Neural cell (in vitro differentiated cells): ENCODE data around the gene PPP1R9B. TPM values are rescaled to one million over a fixed set of nuclear protein-coding genes. Genes with fewer than 3 reads are reported as not detected.

Experiments
- H2AFZ ChIP-seq: fragments of 200-600, 300-800 bp; sonication (generic), shearing (Covaris generic); 2 replicates; pipeline ENCODE4 v1.6.0; 2014; ENCODE audit warnings: low read depth, mild to moderate bottlenecking, antibody characterized with exemption, low read length, moderate library complexity
- H3F3A ChIP-seq: fragments of 200-600 bp; shearing (Covaris generic); 2 replicates; pipeline ENCODE4 v1.6.1; 2016; ENCODE audit warnings: mild to moderate bottlenecking, moderate library complexity, mixed read lengths, antibody characterized with exemption, low read length; ENCODE audit not compliant: insufficient read depth, poor library complexity, severe bottlenecking
- H3K27ac ChIP-seq: fragments of 200-600, 300-800 bp; sonication (generic), shearing (Covaris generic); 2 replicates; pipeline ENCODE4 v1.5.1; 2014; ENCODE audit warnings: mild to moderate bottlenecking, low read length, moderate library complexity
- H3K27me3 ChIP-seq: fragments of 300-800, 200-600 bp; sonication (generic), shearing (Covaris generic); 2 replicates; pipeline ENCODE4 v1.6.0; 2014; ENCODE audit warnings: mild to moderate bottlenecking, low read depth, low read length, moderate library complexity; ENCODE audit not compliant: insufficient read depth
- H3K36me3 ChIP-seq: fragments of 300-800, 200-600 bp; sonication (generic), shearing (Covaris generic); 2 replicates; pipeline ENCODE4 v1.5.1; 2014; ENCODE audit warnings: mild to moderate bottlenecking, antibody characterized with exemption, low read length, moderate library complexity; ENCODE audit not compliant: insufficient read depth
- H3K4me2 ChIP-seq: fragments of 300-800, 200-600 bp; sonication (generic), shearing (Covaris generic); 2 replicates; pipeline ENCODE4 v1.6.0; 2014; ENCODE audit warnings: mild to moderate bottlenecking, low read length
- H3K4me3 ChIP-seq: fragments of 300-800, 200-600 bp; sonication (generic), shearing (Covaris generic); 2 replicates; pipeline ENCODE4 v1.5.1; 2014; ENCODE audit warnings: mild to moderate bottlenecking, low read length, moderate library complexity
- H3K79me2 ChIP-seq: fragments of 200-600 bp; shearing (Covaris generic); replicated peaks from 2 replicates; pipeline ENCODE4 v1.6.0; 2014; ENCODE audit warnings: mild to moderate bottlenecking, low read length, moderate library complexity; ENCODE audit not compliant: insufficient read depth
- H3K9ac ChIP-seq: fragments of 300-800, 200-600 bp; sonication (generic), shearing (Covaris generic); 2 replicates; pipeline ENCODE4 v1.6.1; 2016; ENCODE audit warnings: mild to moderate bottlenecking, low read length, mixed read lengths
- H3K9me2 ChIP-seq: fragments of 200-600 bp; shearing (Covaris generic); 2 replicates; pipeline ENCODE4 v1.6.1; 2016; ENCODE audit warnings: mild to moderate bottlenecking, low read length, mixed read lengths; ENCODE audit not compliant: insufficient read depth
- H3K9me3 ChIP-seq: fragments of 200-600, 300-800 bp; sonication (generic), shearing (Covaris generic); 2 replicates; pipeline ENCODE4 v1.6.1; 2016; ENCODE audit warnings: mild to moderate bottlenecking, mixed run types, low read length, moderate library complexity, mixed read lengths
- H4K20me1 ChIP-seq: fragments of 200-600 bp; shearing (Covaris generic); 2 replicates; pipeline ENCODE4 v1.6.1; 2016; ENCODE audit warnings: mild to moderate bottlenecking, mixed run types; ENCODE audit not compliant: insufficient read depth
- EP300 ChIP-seq: fragments of 450-650 bp; conservative IDR thresholded peaks from 2 replicates; pipeline ENCODE4 v1.6.1; 2014; ENCODE audit warnings: antibody characterized with exemption, mild to moderate bottlenecking, moderate library complexity; ENCODE audit not compliant: poor library complexity, severe bottlenecking
- EZH2 ChIP-seq: fragments of 200-600, 300-800 bp; shearing (Covaris generic), sonication (generic); IDR thresholded peaks from 2 replicates; pipeline ENCODE4 v1.6.1; 2014; ENCODE audit warnings: antibody characterized with exemption, low read length, borderline replicate concordance, mild to moderate bottlenecking; ENCODE audit not compliant: insufficient read depth, poor library complexity, severe bottlenecking
- MXI1 ChIP-seq: fragments of 450-650 bp; conservative IDR thresholded peaks from 2 replicates; pipeline ENCODE4 v1.6.1; 2014; ENCODE audit warnings: antibody characterized with exemption, mild to moderate bottlenecking; ENCODE audit not compliant: poor library complexity, severe bottlenecking
- POLR2AphosphoS5 ChIP-seq: IDR thresholded peaks from 2 replicates; pipeline ENCODE4 v1.6.1; 2012
- RAD21 ChIP-seq: fragments of 450-650 bp; conservative IDR thresholded peaks from 2 replicates; pipeline ENCODE4 v1.6.1; 2014; ENCODE audit warnings: antibody characterized with exemption, mild to moderate bottlenecking, moderate library complexity
- SMC3 ChIP-seq: fragments of 450-650 bp; conservative IDR thresholded peaks from 2 replicates; pipeline ENCODE4 v1.6.1; 2014; ENCODE audit warnings: antibody characterized with exemption, mild to moderate bottlenecking, moderate library complexity; ENCODE audit not compliant: poor library complexity
- TAF1 ChIP-seq: IDR thresholded peaks from 2 replicates; pipeline ENCODE4 v1.6.1; 2012; ENCODE audit warnings: low read depth
- polyA plus RNA-seq: library from polyadenylated mRNA; depleted of rRNA; stranded (reverse); fragments of >200 nt; gene quantifications from 2 replicates; pipeline ENCODE4 v1.2.3, GENCODE V29; 2014
- TF ChIP-seq, protein P1 (sequence below): fragments of 450-650 bp; IDR thresholded peaks from 2 replicates; pipeline ENCODE4 v1.5.1; 2014; ENCODE audit warnings: antibody characterized with exemption, mild to moderate bottlenecking, moderate library complexity; ENCODE audit not compliant: poor library complexity, severe bottlenecking
- TF ChIP-seq, protein P2 (sequence below): IDR thresholded peaks from 2 replicates; pipeline ENCODE4 v1.6.1; 2012; ENCODE audit warnings: borderline replicate concordance

PPP1R9B gene
- polyA plus RNA-seq, 1 donor from 2014 or later, result 29.2 TPM

DNA sequence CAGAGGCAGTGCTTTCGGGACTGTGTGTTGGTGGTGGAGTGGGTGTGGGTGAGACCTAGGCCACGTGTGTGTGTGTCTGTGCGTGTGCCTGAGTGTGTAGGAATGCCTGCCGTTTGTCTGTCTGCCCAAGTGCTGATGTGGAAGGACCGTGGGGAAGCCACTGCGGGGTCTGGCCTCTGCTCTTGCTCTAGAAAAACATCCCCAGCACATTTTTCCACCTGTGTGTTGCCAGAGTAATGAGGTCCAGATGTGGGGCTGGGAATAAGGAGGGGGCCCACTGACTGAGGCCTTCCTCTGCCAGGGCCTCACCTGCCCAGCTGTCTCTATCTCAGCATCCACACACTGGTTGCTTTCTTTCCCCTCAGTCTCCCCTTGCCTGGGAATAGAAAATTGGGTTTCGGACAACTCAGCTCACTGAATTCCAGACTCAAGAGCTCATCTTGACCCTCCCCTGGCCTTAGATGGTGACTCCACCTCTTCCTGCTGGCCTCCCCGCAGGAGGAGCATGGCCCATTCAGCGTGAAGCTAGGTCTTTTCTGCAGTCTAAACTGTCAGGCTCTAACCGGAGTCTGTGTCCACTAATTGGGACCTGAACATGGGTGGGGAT, 23.0 kb upstream of the PPP1R9B start:
- H3K27ac ChIP-seq, result no peak overlapping the region
- no peaks in the 10 kb centered on the region for H3F3A ChIP-seq
- no peak overlapping the region for H3K9ac ChIP-seq
- H3K4me3 ChIP-seq, result no peak overlapping the region
- no peaks in the 10 kb centered on the region for H3K79me2 ChIP-seq
- H3K9me2 ChIP-seq, result no peaks in the 10 kb centered on the region
- H3K36me3 ChIP-seq, result no peaks in the 10 kb centered on the region
- H3K27me3 ChIP-seq, result no peaks in the 10 kb centered on the region
- no peaks in the 10 kb centered on the region for H4K20me1 ChIP-seq
- TF ChIP-seq, protein P1, sequence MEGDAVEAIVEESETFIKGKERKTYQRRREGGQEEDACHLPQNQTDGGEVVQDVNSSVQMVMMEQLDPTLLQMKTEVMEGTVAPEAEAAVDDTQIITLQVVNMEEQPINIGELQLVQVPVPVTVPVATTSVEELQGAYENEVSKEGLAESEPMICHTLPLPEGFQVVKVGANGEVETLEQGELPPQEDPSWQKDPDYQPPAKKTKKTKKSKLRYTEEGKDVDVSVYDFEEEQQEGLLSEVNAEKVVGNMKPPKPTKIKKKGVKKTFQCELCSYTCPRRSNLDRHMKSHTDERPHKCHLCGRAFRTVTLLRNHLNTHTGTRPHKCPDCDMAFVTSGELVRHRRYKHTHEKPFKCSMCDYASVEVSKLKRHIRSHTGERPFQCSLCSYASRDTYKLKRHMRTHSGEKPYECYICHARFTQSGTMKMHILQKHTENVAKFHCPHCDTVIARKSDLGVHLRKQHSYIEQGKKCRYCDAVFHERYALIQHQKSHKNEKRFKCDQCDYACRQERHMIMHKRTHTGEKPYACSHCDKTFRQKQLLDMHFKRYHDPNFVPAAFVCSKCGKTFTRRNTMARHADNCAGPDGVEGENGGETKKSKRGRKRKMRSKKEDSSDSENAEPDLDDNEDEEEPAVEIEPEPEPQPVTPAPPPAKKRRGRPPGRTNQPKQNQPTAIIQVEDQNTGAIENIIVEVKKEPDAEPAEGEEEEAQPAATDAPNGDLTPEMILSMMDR, result no peak
- TF ChIP-seq MXI1, result no peak
- TF ChIP-seq TAF1, result no peak
- no peak for TF ChIP-seq POLR2AphosphoS5
- TF ChIP-seq, protein P2, sequence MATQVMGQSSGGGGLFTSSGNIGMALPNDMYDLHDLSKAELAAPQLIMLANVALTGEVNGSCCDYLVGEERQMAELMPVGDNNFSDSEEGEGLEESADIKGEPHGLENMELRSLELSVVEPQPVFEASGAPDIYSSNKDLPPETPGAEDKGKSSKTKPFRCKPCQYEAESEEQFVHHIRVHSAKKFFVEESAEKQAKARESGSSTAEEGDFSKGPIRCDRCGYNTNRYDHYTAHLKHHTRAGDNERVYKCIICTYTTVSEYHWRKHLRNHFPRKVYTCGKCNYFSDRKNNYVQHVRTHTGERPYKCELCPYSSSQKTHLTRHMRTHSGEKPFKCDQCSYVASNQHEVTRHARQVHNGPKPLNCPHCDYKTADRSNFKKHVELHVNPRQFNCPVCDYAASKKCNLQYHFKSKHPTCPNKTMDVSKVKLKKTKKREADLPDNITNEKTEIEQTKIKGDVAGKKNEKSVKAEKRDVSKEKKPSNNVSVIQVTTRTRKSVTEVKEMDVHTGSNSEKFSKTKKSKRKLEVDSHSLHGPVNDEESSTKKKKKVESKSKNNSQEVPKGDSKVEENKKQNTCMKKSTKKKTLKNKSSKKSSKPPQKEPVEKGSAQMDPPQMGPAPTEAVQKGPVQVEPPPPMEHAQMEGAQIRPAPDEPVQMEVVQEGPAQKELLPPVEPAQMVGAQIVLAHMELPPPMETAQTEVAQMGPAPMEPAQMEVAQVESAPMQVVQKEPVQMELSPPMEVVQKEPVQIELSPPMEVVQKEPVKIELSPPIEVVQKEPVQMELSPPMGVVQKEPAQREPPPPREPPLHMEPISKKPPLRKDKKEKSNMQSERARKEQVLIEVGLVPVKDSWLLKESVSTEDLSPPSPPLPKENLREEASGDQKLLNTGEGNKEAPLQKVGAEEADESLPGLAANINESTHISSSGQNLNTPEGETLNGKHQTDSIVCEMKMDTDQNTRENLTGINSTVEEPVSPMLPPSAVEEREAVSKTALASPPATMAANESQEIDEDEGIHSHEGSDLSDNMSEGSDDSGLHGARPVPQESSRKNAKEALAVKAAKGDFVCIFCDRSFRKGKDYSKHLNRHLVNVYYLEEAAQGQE, result no peak
- TF ChIP-seq RAD21, result no peak
- no peak for TF ChIP-seq SMC3
- TF ChIP-seq EP300, result no peak
- no peak for TF ChIP-seq EZH2
- H3K4me2 ChIP-seq, result no peak overlapping the region
- no peak overlapping the region for H2AFZ ChIP-seq
- H3K9me3 ChIP-seq, result no peaks in the 10 kb centered on the region

DNA sequence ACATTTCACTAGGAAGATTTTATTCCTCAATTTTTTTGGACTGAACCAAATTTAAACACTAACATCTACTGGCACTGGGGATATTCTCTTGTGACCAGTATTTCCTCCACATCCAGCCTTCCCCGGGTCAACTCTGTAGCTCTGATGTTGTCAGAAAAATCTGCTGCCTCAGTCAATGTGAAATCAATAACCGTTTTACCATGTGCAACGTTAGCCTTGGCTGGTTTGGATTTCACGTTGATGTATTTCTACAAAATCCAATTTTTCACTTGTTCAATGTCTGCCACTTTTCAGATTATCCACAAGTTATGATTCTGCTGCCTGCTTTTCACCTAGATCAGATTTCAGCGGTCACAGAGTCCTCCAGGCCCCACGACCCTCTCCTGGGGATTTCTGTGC, 22.5 kb upstream of the PPP1R9B start:
- Histone ChIP-seq H4K20me1 (no peaks in the 10 kb centered on the region), H3K9me3 (no peaks in the 10 kb centered on the region), H3K9me2 (no peaks in the 10 kb centered on the region), H2AFZ (no peak overlapping the region), H3K27ac (no peak overlapping the region), H3K4me3 (no peak overlapping the region), H3K79me2 (no peaks in the 10 kb centered on the region), H3K4me2 (no peak overlapping the region), H3K9ac (no peak overlapping the region), H3F3A (no peaks in the 10 kb centered on the region), H3K27me3 (no peaks in the 10 kb centered on the region), H3K36me3 (no peaks in the 10 kb centered on the region)
- TF ChIP-seq POLR2AphosphoS5 (no peak), MXI1 (no peak), TAF1 (no peak), EZH2 (no peak), EP300 (no peak), SMC3 (no peak)
- TF ChIP-seq, protein P1, result no peak
- TF ChIP-seq, protein P2, result no peak
